ENCODE data around the gene ABCG1.

The ABCG1 gene

GRCh38 chr21:42193131-42193671, 25.7 kb upstream of the ABCG1 start:
- TF ChIP-seq CTCF (conservative IDR thresholded peaks at IDR 0.05; ENCODE audit: low read depth, low read length) = no peak
- DNase-seq (ENCODE audit: low read depth) = peak; percentile 85
- no peak overlapping the region for H3K4me3 ChIP-seq (ENCODE audit: low read depth, low read length)

- no peak for TF ChIP-seq CTCF (conservative IDR thresholded peaks at IDR 0.05; ENCODE audit: low read depth, low read length)
- no peak for DNase-seq (ENCODE audit: low read depth)
- no peak overlapping the region for H3K4me3 ChIP-seq (ENCODE audit: low read depth, low read length)
Measured at GRCh38 chr21:42193721-42194120, 25.2 kb upstream of the ABCG1 start.

- TF ChIP-seq CTCF (conservative IDR thresholded peaks at IDR 0.05; ENCODE audit: low read depth, low read length) = no peak
- H3K4me3 ChIP-seq (ENCODE audit: low read depth, low read length) = no peak overlapping the region
- peak; percentile 24 for DNase-seq (ENCODE audit: low read depth)
Measured at GRCh38 chr21:42194863-42195262, 24.1 kb upstream of the ABCG1 start.

- peak; percentile 96 for DNase-seq (ENCODE audit: low read depth)
- no peak overlapping the region for H3K4me3 ChIP-seq (ENCODE audit: low read depth, low read length)
- no peak for TF ChIP-seq CTCF (conservative IDR thresholded peaks at IDR 0.05; ENCODE audit: low read depth, low read length)
Measured at GRCh38 chr21:42195378-42196031, 23.4 kb upstream of the ABCG1 start.

- H3K4me3 ChIP-seq (ENCODE audit: low read depth, low read length) = no peak overlapping the region
- DNase-seq (ENCODE audit: low read depth) = peak; percentile 87
- TF ChIP-seq CTCF (conservative IDR thresholded peaks at IDR 0.05; ENCODE audit: low read depth, low read length) = no peak
Measured at GRCh38 chr21:42198929-42199867, 19.7 kb upstream of the ABCG1 start.

GRCh38 chr21:42199868-42200463, 19.0 kb upstream of the ABCG1 start:
- no peak overlapping the region for H3K4me3 ChIP-seq (ENCODE audit: low read depth, low read length)
- TF ChIP-seq CTCF (conservative IDR thresholded peaks at IDR 0.05; ENCODE audit: low read depth, low read length) = no peak
- DNase-seq (ENCODE audit: low read depth) = peak; percentile 33

Measured in choroid plexus epithelial cell (primary cell).